Endothelial cell of umbilical vein (primary cell): ENCODE results near the gene KIAA1614.
"Not testable (repeated sequence)": the region's sequence is repeated elsewhere in the genome, so short reads cannot be mapped to it uniquely, and the experiment has no call there.

ENCODE experiments used
- GATA2 ChIP-seq: IDR thresholded peaks from 2 replicates; pipeline ENCODE4 v1.7.0; 2011; ENCODE audit warnings: low read depth, mild to moderate bottlenecking, moderate library complexity, mixed read lengths, low read length; ENCODE audit not compliant: insufficient read length, insufficient read depth
- JUN ChIP-seq: IDR thresholded peaks from 2 replicates; pipeline ENCODE4 v1.6.1; 2011; ENCODE audit warnings: borderline replicate concordance, low read depth; ENCODE audit not compliant: insufficient read length, insufficient read depth
- POLR2A ChIP-seq: IDR thresholded peaks from 2 replicates; pipeline ENCODE4 v1.6.1; 2012; ENCODE audit warnings: low read depth, mild to moderate bottlenecking, control low read depth, low read length
- POLR2AphosphoS5 ChIP-seq: IDR thresholded peaks from 2 replicates; pipeline ENCODE4 v1.6.1; 2012; ENCODE audit warnings: low read depth, mild to moderate bottlenecking, control low read depth, low read length, moderate library complexity; ENCODE audit not compliant: insufficient read depth
- TF ChIP-seq, protein P1 (sequence below), 2 donors: IDR thresholded peaks; 1 replicate in 1 of 2; 2 replicates in 1 of 2; pipeline ENCODE4 v1.5.1; 2011; ENCODE audit warnings: low read length in 2 of 2, mild to moderate bottlenecking in 2 of 2, moderate library complexity in 2 of 2, control low read depth in 1 of 2, inconsistent platforms in 1 of 2, low read depth in 1 of 2; ENCODE audit not compliant: insufficient read depth in 1 of 2; ENCODE audit errors: extremely low read depth in 1 of 2

DNA sequence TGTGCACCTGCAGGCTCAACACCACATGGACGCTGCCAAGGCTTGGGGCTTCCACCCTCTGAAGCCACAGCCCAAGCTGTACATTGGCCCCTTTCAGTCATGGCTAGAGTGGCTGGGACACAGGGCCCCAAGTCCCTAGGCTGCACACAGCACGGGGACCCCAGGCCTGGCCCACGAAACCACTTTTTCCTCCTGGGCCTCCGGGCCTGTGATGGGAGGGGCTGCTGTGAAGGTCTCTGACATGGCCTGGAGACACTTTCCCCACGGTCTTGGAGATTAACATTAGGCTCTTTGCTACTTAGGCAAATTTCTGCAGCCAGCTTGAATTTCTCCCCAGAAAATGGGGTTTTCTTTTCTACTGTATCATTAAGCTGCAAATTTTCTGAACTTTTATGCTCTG, 46.9 kb downstream of the KIAA1614 start:
- not testable (repeated sequence) for TF ChIP-seq POLR2AphosphoS5, POLR2A, JUN, GATA2
- TF ChIP-seq, protein P1, sequence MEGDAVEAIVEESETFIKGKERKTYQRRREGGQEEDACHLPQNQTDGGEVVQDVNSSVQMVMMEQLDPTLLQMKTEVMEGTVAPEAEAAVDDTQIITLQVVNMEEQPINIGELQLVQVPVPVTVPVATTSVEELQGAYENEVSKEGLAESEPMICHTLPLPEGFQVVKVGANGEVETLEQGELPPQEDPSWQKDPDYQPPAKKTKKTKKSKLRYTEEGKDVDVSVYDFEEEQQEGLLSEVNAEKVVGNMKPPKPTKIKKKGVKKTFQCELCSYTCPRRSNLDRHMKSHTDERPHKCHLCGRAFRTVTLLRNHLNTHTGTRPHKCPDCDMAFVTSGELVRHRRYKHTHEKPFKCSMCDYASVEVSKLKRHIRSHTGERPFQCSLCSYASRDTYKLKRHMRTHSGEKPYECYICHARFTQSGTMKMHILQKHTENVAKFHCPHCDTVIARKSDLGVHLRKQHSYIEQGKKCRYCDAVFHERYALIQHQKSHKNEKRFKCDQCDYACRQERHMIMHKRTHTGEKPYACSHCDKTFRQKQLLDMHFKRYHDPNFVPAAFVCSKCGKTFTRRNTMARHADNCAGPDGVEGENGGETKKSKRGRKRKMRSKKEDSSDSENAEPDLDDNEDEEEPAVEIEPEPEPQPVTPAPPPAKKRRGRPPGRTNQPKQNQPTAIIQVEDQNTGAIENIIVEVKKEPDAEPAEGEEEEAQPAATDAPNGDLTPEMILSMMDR (IDR thresholded peaks at IDR 0.05; ENCODE audit: extremely low read depth in 1 of 2, insufficient read depth in 1 of 2, low read depth in 1 of 2, low read length in 2 of 2): not testable (repeated sequence)
